ENCODE measurements around the gene IFNA13.

The IFNA13 gene

DNA sequence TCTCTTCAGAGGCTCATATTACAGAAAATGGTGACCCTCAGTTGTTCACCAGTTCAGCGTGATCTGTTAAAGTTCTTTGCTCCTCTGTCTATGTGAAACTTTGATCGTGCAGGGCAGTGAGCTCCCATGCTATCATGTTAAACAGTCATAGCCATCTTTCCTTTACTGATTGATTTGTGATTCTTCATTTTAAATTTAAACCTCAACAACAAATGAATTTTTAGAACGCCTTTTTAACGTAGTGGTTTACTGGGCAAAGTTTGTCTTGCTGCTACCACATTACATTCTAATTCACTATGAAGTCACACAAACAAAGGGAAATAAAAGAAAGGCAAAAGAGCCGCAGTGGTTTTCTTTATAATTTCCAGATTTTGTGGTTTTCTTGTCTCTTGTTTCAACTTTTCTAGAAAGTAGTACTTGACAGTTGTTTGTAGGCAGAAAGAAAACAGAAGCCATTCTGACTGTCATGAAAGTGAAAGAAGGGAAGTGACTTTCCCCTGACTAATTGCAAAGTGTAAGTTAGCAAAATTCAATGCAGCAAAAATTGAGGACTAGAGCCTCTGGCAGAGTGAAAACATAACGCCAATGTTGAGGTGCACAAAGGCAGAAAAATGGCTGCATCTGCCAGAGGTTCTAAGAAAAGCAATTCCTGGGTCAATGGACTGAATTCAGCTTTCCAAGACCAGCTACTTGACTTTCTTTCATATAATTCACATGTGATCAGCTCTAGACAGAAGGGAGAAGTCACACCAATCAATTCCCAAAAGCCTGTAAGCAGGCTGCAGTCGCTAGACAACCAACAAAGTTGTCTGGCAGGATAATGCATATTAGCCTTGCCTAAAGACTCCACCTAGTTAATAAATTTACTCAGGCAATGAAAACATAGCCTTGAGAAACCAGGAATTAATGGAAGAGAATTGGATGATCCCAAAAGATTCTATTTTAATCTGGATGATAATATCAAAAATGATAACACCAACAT lies 10.1 kb downstream of the IFNA13 start:
- DNase-seq: no peak

DNA sequence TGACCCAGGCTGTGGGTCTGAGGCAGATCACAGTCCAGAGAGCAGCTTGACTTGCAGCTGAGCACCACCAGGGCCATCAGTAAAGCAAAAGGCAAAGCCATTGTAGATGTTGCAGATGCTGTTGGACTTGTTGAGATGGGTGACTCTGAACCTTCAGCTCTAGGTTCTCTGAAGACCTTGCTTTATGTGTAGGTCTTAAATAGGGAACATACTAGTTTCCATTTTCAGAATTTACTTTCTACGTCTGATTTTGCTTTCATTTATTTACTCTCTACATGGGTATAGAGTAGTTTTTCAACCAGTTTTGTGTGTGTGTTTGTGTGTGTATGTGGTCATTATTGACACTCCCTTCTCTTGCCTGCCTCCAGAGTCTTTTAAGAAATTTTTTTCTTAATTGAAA lies 17.1 kb downstream of the IFNA13 start, which contains the start of gene IFNA6:
Gene IFNA6, minus strand, starts transcription at position 101 of the 400 bp plus-strand sequence. Its CDS starts 0 bp downstream, at position 101.
- no peak for DNase-seq

DNA sequence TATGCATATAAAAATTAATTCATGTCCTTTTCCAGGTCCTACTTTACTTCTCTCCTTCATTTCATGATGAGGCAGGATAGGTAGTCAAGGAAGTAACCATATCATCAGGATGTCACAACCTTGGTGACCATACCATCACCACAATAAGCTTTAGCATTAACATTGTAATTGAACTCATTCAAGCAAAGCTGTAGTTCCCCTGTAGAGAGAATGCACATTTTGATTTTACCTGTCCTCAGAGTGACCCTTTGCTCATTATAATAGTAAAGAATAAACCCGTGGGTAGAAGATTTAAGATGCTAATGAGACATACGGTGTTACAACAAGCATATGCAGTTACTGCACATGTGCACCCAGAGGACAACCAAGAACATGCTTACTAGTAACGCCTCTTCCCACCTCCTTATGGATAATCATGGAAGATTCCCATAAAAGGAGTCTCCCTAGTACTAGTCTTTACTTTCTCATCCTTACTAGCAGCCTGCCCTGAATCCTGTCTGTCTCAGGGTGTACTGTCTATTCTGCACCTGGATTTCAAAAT lies 19.4 kb downstream of the IFNA13 start:
- no peak for DNase-seq

DNA sequence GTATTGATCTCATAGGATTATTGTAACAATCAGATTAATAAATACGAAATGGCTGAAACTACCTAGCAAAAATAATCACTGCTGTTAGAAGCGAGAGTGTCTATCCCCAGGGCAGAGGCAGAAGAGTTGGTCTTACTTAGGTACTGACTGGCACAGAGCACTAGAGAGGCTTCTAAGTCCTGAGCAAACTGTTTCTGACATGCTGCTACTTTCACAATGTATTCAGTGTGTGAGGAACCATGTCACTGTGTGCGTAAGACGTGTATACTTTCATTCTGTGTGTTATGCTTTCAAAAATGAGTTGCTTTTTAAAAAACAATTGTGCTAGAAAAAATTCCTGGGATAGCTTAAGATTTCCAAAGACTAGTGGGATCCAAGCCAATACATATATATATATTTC lies 27.1 kb downstream of the IFNA13 start:
- DNase-seq: no peak

DNA sequence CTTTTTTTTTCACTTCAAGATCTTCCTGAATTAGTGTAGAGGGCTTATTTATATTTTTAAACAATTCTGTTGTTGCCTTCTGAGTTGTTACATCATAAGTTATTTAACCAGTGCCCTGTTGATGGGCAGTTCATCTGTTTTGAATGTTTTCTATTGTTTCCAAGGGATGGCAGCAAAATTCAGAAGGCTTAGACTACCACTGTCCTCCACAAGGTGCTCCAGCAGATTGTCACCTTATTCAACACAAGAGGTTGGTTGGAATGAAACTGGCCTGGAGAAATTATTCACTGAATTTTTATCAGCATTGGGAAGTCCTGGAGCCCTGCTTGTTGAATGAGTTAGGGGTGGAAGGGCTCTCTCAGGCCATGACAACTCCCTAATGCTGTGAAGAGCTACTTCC lies 31.4 kb downstream of the IFNA13 start:
- DNase-seq: no peak

DNA sequence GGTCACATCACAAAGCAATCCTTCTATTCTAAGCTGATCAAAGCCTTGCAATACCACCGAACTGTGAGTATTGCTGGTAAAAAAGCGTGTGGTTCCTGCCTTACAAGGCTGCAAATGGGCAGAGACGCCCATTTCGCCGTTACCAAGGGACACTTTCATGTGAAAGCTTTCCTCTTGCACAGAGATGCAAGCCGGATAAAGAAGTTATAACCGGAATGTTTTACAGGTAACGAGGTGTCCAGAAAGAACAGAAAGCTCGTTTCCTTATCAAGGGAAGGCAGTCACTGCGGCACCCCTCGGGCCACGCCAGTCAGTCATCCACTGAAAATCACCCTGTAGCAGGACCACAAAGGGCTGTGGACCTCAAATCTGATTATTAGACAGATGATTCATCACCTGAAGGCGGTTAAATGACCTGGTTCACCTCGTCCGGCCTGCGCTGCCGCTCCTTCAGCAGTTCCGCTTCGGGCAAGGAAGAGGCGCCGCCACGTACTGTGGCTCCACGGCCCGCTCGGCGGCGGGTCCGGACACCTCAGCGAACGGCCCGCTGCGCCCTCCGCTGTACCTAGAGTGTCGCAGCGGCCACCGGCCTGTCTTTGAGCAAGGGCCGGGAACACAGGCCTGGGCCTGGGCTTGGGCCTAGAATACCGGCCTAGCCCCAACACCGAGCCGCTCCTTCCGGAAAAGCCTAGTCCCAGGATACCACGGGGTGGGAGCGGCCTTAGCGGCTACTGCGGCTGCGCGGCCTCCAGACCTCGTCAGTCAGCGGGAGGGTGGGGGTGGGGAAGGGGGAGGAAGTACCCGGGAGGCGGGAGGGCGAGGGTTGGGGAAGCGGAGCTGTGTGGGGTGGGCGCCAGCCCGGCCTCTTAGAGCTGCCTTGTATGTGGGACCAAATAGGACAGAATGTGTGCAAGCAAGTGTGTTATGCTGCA lies 32.9 kb downstream of the IFNA13 start, which contains the start of gene KLHL9:
Gene KLHL9, minus strand, starts transcription at position 704 of the 932 bp plus-strand sequence. Its CDS starts 545 bp downstream, at position 159.
- DNase-seq: peak; percentile 86 to 89

DNA sequence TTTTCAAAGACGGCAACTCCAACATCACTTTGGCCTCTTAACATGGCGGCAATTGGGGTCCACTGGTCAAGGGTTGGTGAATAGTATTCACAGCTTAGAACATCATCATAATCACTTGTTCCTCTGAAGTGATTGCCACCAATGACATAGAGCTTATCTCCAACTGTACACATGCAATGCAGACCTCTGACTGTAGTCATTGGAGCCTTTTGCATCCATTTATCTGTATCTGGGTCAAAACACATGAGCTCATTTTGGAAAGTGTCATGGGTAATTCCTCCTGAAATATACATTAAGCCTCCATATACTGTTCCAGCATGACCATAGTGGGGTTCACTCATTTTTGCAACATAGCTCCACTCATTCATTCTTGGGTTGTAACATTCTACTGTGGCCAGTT lies 34.6 kb downstream of the IFNA13 start:
- DNase-seq: no peak

DNA sequence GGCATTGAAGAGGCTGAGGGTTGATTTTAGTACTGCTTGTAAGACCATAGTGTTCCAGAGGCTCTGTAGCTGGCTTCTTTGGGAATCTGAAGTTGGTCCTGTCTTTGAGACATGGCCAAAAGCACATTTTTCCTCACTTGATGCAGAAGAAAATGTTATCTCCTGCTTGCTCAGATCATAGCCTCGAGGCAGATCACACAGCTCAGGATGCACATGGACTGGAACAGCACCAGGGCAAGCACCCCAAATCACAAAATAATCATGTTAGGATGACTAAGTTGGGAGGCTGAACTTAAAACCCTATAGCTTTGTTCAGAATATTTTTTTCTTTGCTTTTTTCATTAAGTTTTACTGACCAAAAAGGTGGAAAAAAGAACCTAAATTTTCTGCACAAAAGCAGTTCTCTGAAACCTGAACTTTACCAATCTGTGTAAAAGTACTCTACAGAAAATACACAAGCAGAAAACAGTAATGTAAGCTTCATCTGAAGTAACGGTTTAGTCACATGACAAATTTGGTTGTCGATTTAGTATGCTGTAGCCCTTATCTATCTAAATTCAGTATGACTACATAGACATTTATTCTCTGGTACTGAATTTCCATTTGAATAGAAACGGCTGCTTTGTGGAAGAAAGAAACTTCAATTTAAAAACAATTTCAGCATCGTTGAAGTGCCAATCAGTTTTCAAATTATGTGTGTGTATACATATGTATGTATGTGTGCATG lies 36.0 kb downstream of the IFNA13 start:
- no peak for DNase-seq

DNA sequence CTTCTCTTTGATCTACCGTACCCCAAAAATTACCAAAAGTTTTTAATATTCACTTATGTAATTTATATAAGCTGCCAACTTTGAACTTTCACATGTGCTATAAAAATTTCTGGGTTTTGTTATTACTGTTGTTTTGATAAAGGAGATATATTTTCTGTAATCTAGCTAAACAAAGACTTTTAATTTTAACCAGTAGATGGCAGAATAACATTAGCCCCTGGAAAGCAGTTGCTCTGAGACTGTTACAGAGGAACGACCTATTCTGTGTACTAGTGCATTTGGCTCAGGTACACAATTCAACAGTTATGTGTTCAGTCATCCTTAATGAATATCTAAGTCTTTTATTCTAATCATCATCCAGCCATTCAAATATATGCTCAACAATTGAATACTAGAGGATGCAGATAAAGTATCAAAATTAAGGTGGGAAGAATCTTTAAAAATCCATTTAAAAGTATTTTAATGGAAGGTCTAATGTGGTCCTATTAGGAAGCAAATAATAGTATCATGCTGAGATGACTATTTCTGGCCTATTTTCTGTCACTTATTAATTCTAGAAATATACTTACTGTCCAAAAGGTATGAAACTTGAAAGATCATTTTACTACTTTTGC lies 41.2 kb downstream of the IFNA13 start:
- no peak for DNase-seq

DNA sequence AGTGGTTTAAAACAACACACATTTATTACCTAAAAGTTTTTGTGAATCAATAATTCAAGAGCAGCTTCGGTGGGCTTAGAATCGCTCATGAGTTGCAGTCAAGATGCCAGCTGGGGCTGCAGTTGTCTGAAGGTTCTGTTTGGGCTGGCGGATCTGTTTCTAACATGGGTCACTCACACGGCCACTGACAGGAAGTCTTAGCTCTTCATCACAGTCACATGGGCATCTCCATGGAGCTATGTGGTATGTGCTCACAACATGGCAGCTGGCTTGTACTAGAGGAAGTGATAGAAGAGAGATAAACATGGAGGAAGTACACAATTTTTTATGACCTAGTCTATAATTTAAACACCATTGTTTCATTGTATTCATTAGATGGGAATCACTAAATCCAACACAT lies 43.8 kb downstream of the IFNA13 start:
- no peak for DNase-seq

DNA sequence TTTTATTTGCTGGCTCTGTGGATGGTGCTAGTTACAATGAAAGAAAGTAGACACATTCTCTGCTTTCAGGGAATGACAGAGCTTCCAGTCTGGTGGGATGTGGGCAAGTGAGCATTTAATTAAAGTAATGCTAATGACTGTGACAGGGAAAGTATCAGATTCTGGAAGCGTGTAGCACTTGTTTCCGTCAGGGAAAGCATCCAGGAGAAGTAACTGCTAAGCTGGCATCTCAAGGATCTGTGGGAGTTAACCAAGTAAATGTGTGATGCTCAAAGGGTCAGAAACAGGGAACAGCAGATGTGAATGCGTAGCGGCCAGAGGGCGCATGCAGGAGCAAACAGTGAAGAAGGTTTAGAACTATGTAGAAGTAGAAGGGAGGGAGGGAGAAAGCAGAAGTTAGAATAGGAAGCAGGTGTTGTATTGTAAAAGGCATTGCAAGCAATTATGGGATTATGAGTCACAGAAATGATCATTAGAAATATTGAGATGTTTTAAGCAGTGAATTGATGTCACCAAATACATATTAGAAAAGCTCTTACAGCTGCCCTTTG lies 44.9 kb downstream of the IFNA13 start:
- DNase-seq: no peak

DNA sequence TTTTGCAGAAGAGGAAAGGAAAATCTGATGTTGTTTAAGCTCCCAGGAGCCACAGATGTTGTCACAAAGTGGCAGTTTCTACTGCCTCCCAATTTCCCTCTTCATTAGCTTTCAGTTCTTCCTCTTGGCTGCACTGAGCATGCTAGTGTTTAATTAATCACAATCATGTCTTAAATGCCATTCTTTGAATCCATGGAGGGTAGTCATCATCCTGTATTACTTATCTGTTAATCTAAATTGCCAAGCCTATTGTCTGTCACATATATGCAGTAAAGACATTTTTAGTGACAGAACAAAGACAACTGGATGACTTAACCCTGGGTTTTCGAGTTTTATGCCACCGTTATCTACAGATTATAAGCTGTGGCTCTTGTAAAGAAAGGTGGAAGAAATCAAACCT lies 47.4 kb downstream of the IFNA13 start:
- no peak for DNase-seq

DNA sequence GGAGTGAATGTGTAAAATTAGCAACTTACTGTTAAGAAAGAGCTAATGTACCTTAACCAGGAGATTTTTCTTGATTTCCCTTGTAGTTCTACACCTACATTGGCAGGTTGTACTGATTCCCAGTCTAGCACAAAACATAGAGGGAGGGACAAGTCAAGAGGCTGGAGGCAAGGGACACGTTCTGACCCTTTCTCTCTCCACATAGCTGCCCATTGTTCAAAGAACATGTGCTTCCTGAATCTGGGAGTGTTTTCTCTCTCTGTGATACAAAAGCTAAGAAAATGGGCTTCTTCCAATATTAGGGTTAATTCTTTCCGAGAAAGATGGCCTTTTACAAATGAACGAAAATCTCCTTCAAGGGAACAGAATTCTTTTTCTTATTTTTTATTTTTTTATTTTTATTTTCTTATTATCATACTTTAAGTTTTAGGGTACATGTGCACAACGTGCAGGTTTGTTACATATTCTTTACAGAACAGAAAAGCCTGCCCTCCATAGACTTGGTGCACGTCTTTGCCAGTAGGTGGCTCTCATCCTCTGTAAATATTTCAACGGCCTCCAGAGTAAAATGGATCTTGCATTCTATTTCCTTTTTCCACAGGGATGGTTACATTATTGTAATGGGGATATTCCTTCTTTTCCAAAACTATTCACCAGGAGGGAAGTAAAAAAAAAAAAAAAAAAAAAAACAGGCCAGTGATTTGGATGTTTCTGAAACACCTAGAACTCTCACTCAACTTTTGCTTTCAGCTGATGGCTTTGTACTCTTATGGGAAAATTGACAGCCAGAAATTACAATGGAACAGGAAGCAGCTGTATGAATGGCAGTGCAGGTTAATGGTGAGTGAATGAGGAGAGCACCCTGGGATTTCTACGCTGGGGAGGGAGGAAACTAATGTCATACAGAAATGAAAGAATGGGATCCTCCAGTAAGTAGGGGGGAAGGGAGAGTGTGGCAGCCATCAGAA lies 49.6 kb downstream of the IFNA13 start:
- no peak for DNase-seq

All from stimulated activated CD4-positive, alpha-beta T cell treated with anti-CD3 and anti-CD28 coated beads, Interleukin-2, amount 100 ng/mL, for 24 hours (primary cell).